Measurements from ENCODE around the gene KSR2. TPM values are rescaled to one million over a fixed set of nuclear protein-coding genes. Genes with fewer than 3 reads are reported as not detected.

The KSR2 gene
- total RNA-seq, 1 experiment from 2014 or later = 2.0 TPM

- BruUV-seq (replicated peaks) = no TSS peak
- POLR2A ChIA-PET (ENCODE audit: unreplicated experiment) = no interaction called here
- H3F3A ChIP-seq (ENCODE audit: insufficient read depth, low read depth) = no peaks in the 10 kb centered on the region
These were observed 417.1 kb downstream of the KSR2 start for GRCh38 chr12:117551665-117552064.

GRCh38 chr12:117547209-117547608, 421.6 kb downstream of the KSR2 start:
- no peaks in the 10 kb centered on the region for H3K36me3 ChIP-seq (ENCODE audit: low read depth)
- POLR2A ChIA-PET (ENCODE audit: unreplicated experiment) = no interaction called here
- H3K9me2 ChIP-seq (ENCODE audit: insufficient read depth) = no peaks in the 10 kb centered on the region
- intact Hi-C loops (cut with micrococcal nuclease; ENCODE audit: unreplicated experiment) = no loop called here
- H3K27me3 ChIP-seq (ENCODE audit: insufficient read depth, low read depth) = peaks cover 18% of the 10 kb centered on the region
- H3K9me3 ChIP-seq (ENCODE audit: insufficient read depth, low read depth) = no peaks in the 10 kb centered on the region
- H3K4me1 ChIP-seq (replicated peaks; ENCODE audit: insufficient read depth) = no peaks in the 10 kb centered on the region
- no peak overlapping the region for H3K4me2 ChIP-seq
- H3F3A ChIP-seq (ENCODE audit: insufficient read depth, low read depth) = no peaks in the 10 kb centered on the region
- H3K27ac ChIP-seq = no peak overlapping the region
- no peak overlapping the region for H3K4me3 ChIP-seq
- no peak overlapping the region for H2AFZ ChIP-seq
- TF ChIP-seq EZH2 (IDR thresholded peaks at IDR 0.05; ENCODE audit: low read depth) = no peak
- TF ChIP-seq CTCF (conservative IDR thresholded peaks at IDR 0.05) = no peak
- no peaks in the 10 kb centered on the region for H3K79me2 ChIP-seq (ENCODE audit: low read depth)
- BruUV-seq (replicated peaks) = no TSS peak
- H4K20me1 ChIP-seq (ENCODE audit: insufficient read depth) = no peaks in the 10 kb centered on the region
- CTCF ChIA-PET = no interaction called here
- no peak for DNase-seq

More at GRCh38 chr12:117551665-117552064, 417.1 kb downstream of the KSR2 start:
- Histone ChIP-seq H3K9me2 (ENCODE audit: insufficient read depth) (no peaks in the 10 kb centered on the region), H3K4me1 (replicated peaks; ENCODE audit: insufficient read depth) (no peaks in the 10 kb centered on the region), H3K9me3 (ENCODE audit: insufficient read depth, low read depth) (no peaks in the 10 kb centered on the region), H2AFZ (no peak overlapping the region), H3K4me3 (no peak overlapping the region), H3K36me3 (ENCODE audit: low read depth) (no peaks in the 10 kb centered on the region), H3K79me2 (ENCODE audit: low read depth) (no peaks in the 10 kb centered on the region), H4K20me1 (ENCODE audit: insufficient read depth) (no peaks in the 10 kb centered on the region), H3K4me2 (no peak overlapping the region), H3K27ac (no peak overlapping the region), H3K27me3 (ENCODE audit: insufficient read depth, low read depth) (peaks cover 10% of the 10 kb centered on the region)
- no peak for DNase-seq
- no peak for TF ChIP-seq EZH2 (IDR thresholded peaks at IDR 0.05; ENCODE audit: low read depth)
- CTCF ChIA-PET = no interaction called here
- intact Hi-C loops (cut with micrococcal nuclease; ENCODE audit: unreplicated experiment) = no loop called here

- Histone ChIP-seq H4K20me1 (ENCODE audit: insufficient read depth) (no peaks in the 10 kb centered on the region), H3K4me3 (no peak overlapping the region), H2AFZ (no peak overlapping the region), H3K9me3 (ENCODE audit: insufficient read depth, low read depth) (no peaks in the 10 kb centered on the region), H3K36me3 (ENCODE audit: low read depth) (no peaks in the 10 kb centered on the region), H3F3A (ENCODE audit: insufficient read depth, low read depth) (no peaks in the 10 kb centered on the region), H3K4me1 (replicated peaks; ENCODE audit: insufficient read depth) (no peaks in the 10 kb centered on the region), H3K4me2 (no peak overlapping the region), H3K27ac (no peak overlapping the region), H3K79me2 (ENCODE audit: low read depth) (no peaks in the 10 kb centered on the region), H3K9me2 (ENCODE audit: insufficient read depth) (no peaks in the 10 kb centered on the region), H3K27me3 (ENCODE audit: insufficient read depth, low read depth) (peaks cover 18% of the 10 kb centered on the region)
- no peak for DNase-seq
- POLR2A ChIA-PET (ENCODE audit: unreplicated experiment) = no interaction called here
- intact Hi-C loops (cut with micrococcal nuclease; ENCODE audit: unreplicated experiment) = no loop called here
- BruUV-seq (replicated peaks) = no TSS peak
- TF ChIP-seq CTCF (conservative IDR thresholded peaks at IDR 0.05) (no peak), EZH2 (IDR thresholded peaks at IDR 0.05; ENCODE audit: low read depth) (no peak)
- CTCF ChIA-PET = no interaction called here
These were observed 423.6 kb downstream of the KSR2 start for GRCh38 chr12:117545216-117545615.

GRCh38 chr12:117540011-117540410, 428.8 kb downstream of the KSR2 start:
- no peak for DNase-seq
- H3K79me2 ChIP-seq (ENCODE audit: low read depth) = no peaks in the 10 kb centered on the region
- ChIA-PET CTCF (no interaction called here), POLR2A (ENCODE audit: unreplicated experiment) (no interaction called here)
- H3K27ac ChIP-seq = no peak overlapping the region
- H3K9me2 ChIP-seq (ENCODE audit: insufficient read depth) = no peaks in the 10 kb centered on the region
- no peak overlapping the region for H2AFZ ChIP-seq
- H4K20me1 ChIP-seq (ENCODE audit: insufficient read depth) = no peaks in the 10 kb centered on the region
- no peaks in the 10 kb centered on the region for H3K4me1 ChIP-seq (replicated peaks; ENCODE audit: insufficient read depth)
- TF ChIP-seq EZH2 (IDR thresholded peaks at IDR 0.05; ENCODE audit: low read depth) = no peak
- no peak for TF ChIP-seq CTCF (conservative IDR thresholded peaks at IDR 0.05)
- no peak overlapping the region for H3K4me3 ChIP-seq
- no TSS peak for BruUV-seq (replicated peaks)
- H3K4me2 ChIP-seq = no peak overlapping the region
- H3K36me3 ChIP-seq (ENCODE audit: low read depth) = no peaks in the 10 kb centered on the region
- no peaks in the 10 kb centered on the region for H3K9me3 ChIP-seq (ENCODE audit: insufficient read depth, low read depth)
- intact Hi-C loops (cut with micrococcal nuclease; ENCODE audit: unreplicated experiment) = no loop called here
- no peaks in the 10 kb centered on the region for H3F3A ChIP-seq (ENCODE audit: insufficient read depth, low read depth)
- H3K27me3 ChIP-seq (ENCODE audit: insufficient read depth, low read depth) = peaks cover 23% of the 10 kb centered on the region
